ENCODE data around the gene RIMKLA. TPM values are rescaled to one million over a fixed set of nuclear protein-coding genes. Genes with fewer than 3 reads are reported as not detected.

The RIMKLA gene
- total RNA-seq, 1 donor from 2014 or later, result 2.3 TPM

GRCh38 chr1:42422737-42423136 lies 42.1 kb downstream of the RIMKLA start:
- Mint-ChIP-seq H3K27ac (no peak overlapping the region), H3K27me3 (peaks cover 7% of the 10 kb centered on the region), H3K4me3 (no peak overlapping the region), H3K9me3 (no peaks in the 10 kb centered on the region), H3K4me1 (ENCODE audit: unreplicated experiment) (peaks cover 19% of the 10 kb centered on the region), H3K36me3 (no peaks in the 10 kb centered on the region)
- DNase-seq (ENCODE audit: extremely low spot score, unreplicated experiment), result no peak
- no peak for TF ChIP-seq CTCF (conservative IDR thresholded peaks at IDR 0.05)

- H3K27me3 Mint-ChIP-seq, result peaks cover 7% of the 10 kb centered on the region
- H3K36me3 Mint-ChIP-seq, result no peaks in the 10 kb centered on the region
- no peaks in the 10 kb centered on the region for H3K9me3 Mint-ChIP-seq
- H3K4me3 Mint-ChIP-seq, result no peak overlapping the region
- TF ChIP-seq CTCF (conservative IDR thresholded peaks at IDR 0.05), result no peak
- H3K27ac Mint-ChIP-seq, result no peak overlapping the region
- H3K4me1 Mint-ChIP-seq (ENCODE audit: unreplicated experiment), result peaks cover 16% of the 10 kb centered on the region
- DNase-seq (ENCODE audit: extremely low spot score, unreplicated experiment), result no peak
Measured at GRCh38 chr1:42423681-42424080, 43.1 kb downstream of the RIMKLA start.

GRCh38 chr1:42424201-42424600 lies 43.6 kb downstream of the RIMKLA start:
- TF ChIP-seq CTCF (conservative IDR thresholded peaks at IDR 0.05), result no peak
- no peak overlapping the region for H3K4me3 Mint-ChIP-seq
- no peaks in the 10 kb centered on the region for H3K36me3 Mint-ChIP-seq
- no peak overlapping the region for H3K27ac Mint-ChIP-seq
- peaks cover 16% of the 10 kb centered on the region for H3K4me1 Mint-ChIP-seq (ENCODE audit: unreplicated experiment)
- no peaks in the 10 kb centered on the region for H3K9me3 Mint-ChIP-seq
- DNase-seq (ENCODE audit: extremely low spot score, unreplicated experiment), result no peak
- peaks cover 7% of the 10 kb centered on the region for H3K27me3 Mint-ChIP-seq

DNA sequence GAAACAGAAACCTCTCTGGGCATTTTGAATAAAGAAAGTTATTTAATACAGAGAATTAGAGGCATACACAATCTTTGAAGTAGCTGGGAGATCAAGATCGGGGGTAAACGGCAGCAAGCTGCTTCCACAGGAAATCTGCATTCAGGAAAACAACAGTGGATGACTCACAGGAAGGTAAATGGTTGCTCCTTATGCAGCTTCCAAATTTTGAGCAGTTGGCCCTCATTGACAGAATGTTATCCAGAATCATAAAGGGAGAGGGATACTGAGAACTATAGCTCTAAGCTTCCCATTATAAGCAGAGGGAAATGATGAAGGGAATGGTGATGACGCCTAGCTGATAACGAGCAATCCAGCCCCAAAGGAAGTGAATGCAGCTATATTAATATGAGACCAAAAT lies 46.6 kb downstream of the RIMKLA start:
- Mint-ChIP-seq H3K9me3 (no peaks in the 10 kb centered on the region), H3K27ac (no peak overlapping the region), H3K4me1 (ENCODE audit: unreplicated experiment) (peaks cover 9% of the 10 kb centered on the region), H3K27me3 (no peaks in the 10 kb centered on the region), H3K4me3 (no peak overlapping the region), H3K36me3 (no peaks in the 10 kb centered on the region)
- no peak for DNase-seq (ENCODE audit: extremely low spot score, unreplicated experiment)
- no peak for TF ChIP-seq CTCF (conservative IDR thresholded peaks at IDR 0.05)

DNA sequence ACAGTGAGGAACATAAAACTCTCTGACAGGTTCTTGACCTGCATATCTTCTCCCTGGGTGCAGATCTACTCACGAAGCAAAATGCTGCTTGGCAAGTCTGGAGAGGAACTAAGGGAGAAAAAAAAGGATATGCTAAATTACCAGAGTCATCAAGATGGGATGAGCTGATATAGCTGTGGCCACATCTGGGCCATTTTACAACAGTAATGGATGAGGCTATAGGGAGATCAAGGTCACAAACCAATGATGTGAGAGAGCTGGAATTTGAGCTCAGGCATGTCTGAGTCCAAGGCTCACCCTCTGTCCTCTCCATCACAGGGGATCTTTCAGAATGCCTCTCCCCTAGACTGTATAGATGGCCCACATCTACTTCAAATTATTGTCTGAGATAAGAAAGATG lies 49.0 kb downstream of the RIMKLA start:
- H3K4me1 Mint-ChIP-seq (ENCODE audit: unreplicated experiment), result peaks cover 9% of the 10 kb centered on the region
- H3K27me3 Mint-ChIP-seq, result no peaks in the 10 kb centered on the region
- no peak overlapping the region for H3K4me3 Mint-ChIP-seq
- no peaks in the 10 kb centered on the region for H3K36me3 Mint-ChIP-seq
- TF ChIP-seq CTCF (conservative IDR thresholded peaks at IDR 0.05), result no peak
- H3K27ac Mint-ChIP-seq, result no peak overlapping the region
- H3K9me3 Mint-ChIP-seq, result no peaks in the 10 kb centered on the region
- no peak for DNase-seq (ENCODE audit: extremely low spot score, unreplicated experiment)
